Nucleus accumbens (tissue), 56 donors: ENCODE data around the gene PDE8A.
"Not testable (repeated sequence)": the region's sequence is repeated elsewhere in the genome, so short reads cannot be mapped to it uniquely, and the experiment has no call there.

Experiments used
- DNase-seq, 56 donors: peaks; one replicate each; lab custom pipeline; 2025; lab: John Stamatoyannopoulos, UW

Gene PDE8A

DNA sequence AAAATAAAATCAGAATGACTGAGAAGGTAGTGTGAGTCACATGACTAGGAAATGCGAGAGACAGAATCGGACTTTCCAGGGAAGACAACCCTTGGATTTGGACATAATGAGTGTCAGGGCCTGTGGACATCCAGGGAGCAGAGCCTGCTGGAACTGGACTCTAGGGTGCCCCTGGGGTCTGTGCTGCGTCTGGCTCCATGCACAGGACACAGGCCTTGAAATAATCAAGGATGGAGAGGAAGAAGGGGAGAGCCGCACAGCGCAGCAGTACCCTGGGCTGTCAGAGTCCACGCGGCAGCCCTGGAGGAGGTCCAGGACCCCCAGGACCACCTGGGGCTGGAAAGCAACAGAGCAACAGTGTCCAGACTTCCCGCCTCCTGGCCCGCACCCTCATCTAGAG lies 173.7 kb downstream of the PDE8A start:
- no peak for DNase-seq

DNA sequence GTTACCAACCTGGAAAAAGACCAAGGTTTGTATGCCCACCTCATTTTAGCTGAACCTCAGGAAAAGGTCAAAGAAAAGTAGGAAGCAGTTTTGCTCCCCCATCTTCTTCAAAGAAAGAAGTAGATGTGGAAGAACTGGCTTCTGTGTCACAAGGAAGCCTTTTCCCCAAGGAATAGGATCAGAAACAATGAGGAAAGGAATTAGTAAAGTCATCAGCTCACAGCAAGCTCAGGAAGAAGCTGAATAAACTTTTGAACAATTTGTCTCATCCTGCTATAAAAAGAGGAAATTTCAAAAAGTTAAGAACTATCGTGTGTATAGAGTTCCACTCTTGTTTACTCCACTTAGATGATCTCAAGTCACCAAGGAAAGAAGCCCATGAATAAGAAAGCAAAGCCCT lies 174.2 kb downstream of the PDE8A start:
- DNase-seq: no peak

DNA sequence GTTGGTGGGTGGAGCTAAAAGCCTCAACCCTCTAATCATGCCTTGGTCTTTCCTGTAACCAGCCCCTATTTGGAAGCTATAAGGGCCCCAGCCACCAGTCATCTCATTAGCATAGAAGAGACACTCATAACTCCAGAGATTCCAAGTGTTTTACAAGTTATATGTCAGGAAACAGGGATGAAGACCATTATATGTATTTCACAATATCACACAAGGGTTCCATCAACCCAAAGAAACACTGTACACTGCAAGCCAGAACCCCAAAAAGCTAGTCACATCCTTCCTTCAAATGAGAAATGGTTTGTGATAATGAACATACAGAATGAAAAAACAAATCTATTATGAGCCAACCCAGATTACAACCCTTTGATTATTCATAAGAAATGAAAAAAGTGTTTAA lies 175.7 kb downstream of the PDE8A start:
- DNase-seq: no peak

DNA sequence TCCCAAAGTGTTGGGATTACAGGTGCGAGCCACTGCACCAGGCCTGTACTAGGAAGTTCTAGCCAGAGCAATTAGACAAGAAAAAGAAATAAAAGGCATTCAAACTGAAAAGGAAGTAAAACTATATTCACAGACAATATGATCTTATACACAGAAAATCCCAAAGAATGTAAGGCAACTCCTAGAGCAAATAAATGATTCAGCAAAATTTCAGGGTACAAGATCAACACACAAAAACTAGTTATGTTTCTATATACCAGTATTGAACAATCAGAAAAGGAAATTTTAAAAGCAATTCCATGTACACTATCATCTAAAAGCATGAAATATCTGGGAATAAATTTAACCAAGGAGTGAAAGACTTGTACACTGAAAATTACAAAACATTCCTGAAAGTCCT lies 180.6 kb downstream of the PDE8A start:
- DNase-seq: no peak

- DNase-seq: no peak
Measured at GRCh38 chr15:85164841-85165466, 183.3 kb downstream of the PDE8A start.

DNA sequence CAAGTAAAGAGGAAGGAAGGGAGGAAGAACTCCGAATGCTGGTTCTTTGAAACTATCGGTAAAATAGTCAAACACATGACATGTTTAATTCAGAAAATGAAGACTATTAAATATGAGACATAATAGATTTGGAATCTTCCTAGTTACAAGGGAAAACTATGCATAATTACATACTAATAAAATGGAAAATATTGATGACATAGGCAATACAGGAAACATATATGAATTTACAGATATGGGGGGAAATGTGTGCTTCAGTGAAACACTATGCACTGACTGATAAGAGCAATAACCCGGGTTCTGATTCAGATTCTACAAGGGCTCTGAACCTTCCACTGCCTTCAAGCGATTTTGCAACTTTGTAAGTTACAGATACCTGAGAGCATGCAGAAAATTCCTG lies 185.9 kb downstream of the PDE8A start:
- no peak for DNase-seq

DNA sequence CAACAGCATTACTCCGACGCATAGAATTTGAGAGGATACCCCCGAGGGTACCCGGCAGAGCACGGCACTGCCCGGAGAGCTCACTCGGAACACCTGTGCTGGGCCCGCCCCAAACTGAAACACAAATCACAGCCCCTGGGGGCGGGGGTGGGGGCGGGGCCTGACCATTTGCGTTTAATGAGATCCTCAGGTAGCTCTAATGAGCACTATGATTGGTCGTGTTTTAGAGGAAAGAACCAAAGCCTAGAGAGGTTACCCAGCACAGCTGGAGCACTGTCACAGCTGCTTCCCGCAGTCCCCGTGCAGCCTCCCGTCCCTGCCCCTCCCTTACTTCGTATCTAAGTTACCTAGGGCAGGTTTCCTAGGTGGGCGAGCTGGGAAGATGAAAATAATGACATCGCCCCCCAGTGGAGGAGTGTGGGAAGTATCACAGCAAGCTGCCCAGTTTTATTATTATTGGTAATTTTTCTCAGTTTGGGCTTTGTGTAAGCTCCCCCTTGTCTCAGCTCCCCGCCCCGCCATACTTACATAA lies 187.1 kb downstream of the PDE8A start:
- peak in 10 of 56 donors; percentile 3 to 53 (median 17) for DNase-seq

DNA sequence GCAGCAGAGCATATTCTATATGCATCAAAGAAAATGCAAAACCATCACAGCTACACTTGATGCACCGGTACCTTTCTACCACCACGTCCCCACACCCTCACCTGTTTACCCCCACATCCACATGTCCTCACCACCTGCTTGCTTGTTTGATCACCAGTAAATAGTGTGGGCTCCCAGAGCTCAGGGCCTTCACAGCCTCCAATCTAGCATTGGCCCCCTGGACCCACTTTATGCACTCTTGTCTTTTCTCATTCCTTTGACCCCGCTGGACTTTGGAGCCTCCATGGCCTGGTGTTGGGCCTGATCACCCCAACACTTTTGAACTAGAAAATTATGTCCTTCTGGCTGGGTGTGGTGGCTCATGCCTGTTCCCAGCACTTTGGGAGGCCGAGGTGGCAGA lies 190.1 kb downstream of the PDE8A start:
- DNase-seq: no peak

DNA sequence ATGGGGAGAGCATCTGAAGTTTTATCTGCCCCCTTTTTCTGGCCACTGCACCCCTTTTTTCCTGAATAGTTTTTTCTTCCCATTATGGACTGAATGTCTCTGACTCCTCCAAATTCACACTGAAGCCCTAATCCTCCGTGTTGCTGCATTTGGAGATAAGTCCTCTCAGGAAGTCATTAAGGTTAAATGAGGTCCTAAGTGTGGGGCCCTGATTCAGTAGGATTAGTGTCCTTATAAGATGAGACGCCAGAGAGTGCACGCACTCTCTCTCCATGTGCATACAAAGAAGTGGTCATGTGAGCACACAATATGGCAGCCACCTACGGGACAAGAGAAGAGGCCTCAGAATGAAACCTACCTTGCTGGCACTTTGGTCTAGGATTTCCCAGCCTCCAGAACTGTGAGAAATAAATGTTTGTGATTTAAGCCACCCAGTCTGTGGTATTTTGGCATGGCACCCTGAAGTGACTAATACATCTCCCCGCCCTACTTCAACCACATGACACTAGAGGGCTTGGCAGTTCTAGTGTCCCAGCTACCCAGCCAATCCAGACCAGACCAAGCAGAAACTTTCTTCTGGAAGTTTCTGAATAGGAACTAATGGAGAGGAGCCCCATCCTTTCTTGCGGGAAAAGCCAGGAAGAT lies 191.3 kb downstream of the PDE8A start:
- no peak for DNase-seq

GRCh38 chr15:85173630-85174029 lies 192.0 kb downstream of the PDE8A start:
- DNase-seq: not testable (repeated sequence)

- peak in 1 of 56 donors; percentile 16 for DNase-seq
Measured at GRCh38 chr15:85174521-85174920, 192.9 kb downstream of the PDE8A start.

- DNase-seq: peak in 1 of 56 donors; percentile 3
Measured at GRCh38 chr15:85177042-85177515, 195.4 kb downstream of the PDE8A start.

- DNase-seq: no peak
Measured at GRCh38 chr15:85178308-85178707, 196.7 kb downstream of the PDE8A start.

DNA sequence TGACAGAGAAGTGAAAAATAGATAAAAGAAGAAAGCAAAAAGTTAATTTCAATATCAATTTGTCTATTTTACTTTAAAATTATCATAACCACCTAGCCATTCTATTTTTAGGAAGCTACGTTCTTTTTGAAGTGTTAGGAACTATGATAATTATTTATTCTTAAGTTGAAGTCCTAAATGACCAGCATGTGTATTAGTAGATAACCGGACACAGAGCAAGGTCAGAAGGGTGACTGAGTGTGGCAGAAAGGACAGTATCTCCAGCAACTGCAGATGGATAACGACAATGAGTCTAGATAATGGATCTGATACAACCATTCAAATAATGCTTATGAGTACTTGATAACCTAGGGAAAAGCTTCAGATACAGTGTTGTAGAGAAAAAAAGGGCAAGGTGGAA lies 198.0 kb downstream of the PDE8A start:
- DNase-seq: no peak

DNA sequence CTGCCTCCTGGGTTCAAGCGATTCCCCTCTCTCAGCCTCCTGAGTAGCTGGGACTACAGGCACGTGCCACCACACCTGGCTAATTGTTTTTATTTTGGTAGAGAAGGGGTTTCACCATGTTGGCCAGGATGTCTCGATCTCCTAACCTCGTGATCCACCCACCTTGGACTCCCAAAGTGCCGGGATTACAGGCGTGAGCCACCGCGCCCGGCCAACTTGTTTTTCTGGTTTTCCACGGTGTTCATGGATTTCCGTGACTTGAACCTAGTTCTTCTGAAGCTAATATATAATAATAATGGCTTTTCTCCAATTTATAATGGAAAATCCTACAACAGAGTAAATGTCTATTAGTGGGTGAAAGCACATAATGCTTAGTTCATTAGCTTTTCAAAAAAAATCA lies 203.7 kb downstream of the PDE8A start:
- DNase-seq: not testable (repeated sequence)

GRCh38 chr15:85188171-85188577 lies 206.5 kb downstream of the PDE8A start:
- not testable (repeated sequence) for DNase-seq
